SU-DHL-6 (cell line): ENCODE results near the gene COL15A1.

Experiments
- H2AFZ ChIP-seq: fragments of 200-600 bp; sonication (generic); 2 replicates; pipeline ENCODE4 v1.6.1; 2014; ENCODE audit warnings: low read depth, mild to moderate bottlenecking, moderate library complexity, mixed read lengths, antibody characterized with exemption, low read length; ENCODE audit not compliant: severe bottlenecking
- H3F3A ChIP-seq: fragments of 200-600 bp; shearing (Covaris generic); 2 replicates; pipeline ENCODE4 v1.6.0; 2016; ENCODE audit warnings: antibody characterized with exemption, mild to moderate bottlenecking; ENCODE audit not compliant: insufficient read depth
- H3K27ac ChIP-seq: fragments of 200-600 bp; sonication (generic); 2 replicates; pipeline ENCODE4 v1.5.1; 2016; ENCODE audit warnings: low read depth, mild to moderate bottlenecking, low read length, moderate library complexity, mixed read lengths
- H3K27me3 ChIP-seq: fragments of 200-600 bp; sonication (generic), shearing (Covaris generic); 2 replicates; pipeline ENCODE4 v1.6.0; 2014; ENCODE audit warnings: mild to moderate bottlenecking, low read length
- H3K36me3 ChIP-seq: fragments of 200-600 bp; sonication (generic); 2 replicates; pipeline ENCODE4 v1.6.1; 2014; ENCODE audit warnings: mild to moderate bottlenecking, low read length, mixed read lengths
- H3K4me2 ChIP-seq: fragments of 300-600, 200-600 bp; shearing (Covaris generic), sonication (generic); 2 replicates; pipeline ENCODE4 v1.6.0; 2014; ENCODE audit warnings: low read length, low read depth, mild to moderate bottlenecking; ENCODE audit not compliant: poor library complexity, severe bottlenecking
- H3K4me3 ChIP-seq: fragments of 200-600 bp; sonication (generic); 2 replicates; pipeline ENCODE4 v1.5.1; 2014; ENCODE audit warnings: antibody characterized with exemption, low read length, mild to moderate bottlenecking, mixed read lengths; ENCODE audit not compliant: insufficient read depth, poor library complexity, severe bottlenecking
- H3K79me2 ChIP-seq: fragments of 200-600 bp; sonication (generic); 2 replicates; pipeline ENCODE4 v1.6.1; 2014; ENCODE audit warnings: mild to moderate bottlenecking, low read length, moderate library complexity; ENCODE audit not compliant: insufficient read depth
- H3K9ac ChIP-seq: fragments of 200-600 bp; sonication (generic); 2 replicates; pipeline ENCODE4 v1.7.0; 2014; ENCODE audit warnings: mild to moderate bottlenecking, low read length
- H3K9me2 ChIP-seq: fragments of 200-600 bp; sonication (generic); replicated peaks from 2 replicates; pipeline ENCODE4 v1.6.1; 2014; ENCODE audit warnings: low read length; ENCODE audit not compliant: insufficient read depth
- H3K9me3 ChIP-seq: fragments of 200-600 bp; sonication (generic); 2 replicates; pipeline ENCODE4 v1.6.1; 2014; ENCODE audit warnings: low read length, mixed read lengths; ENCODE audit not compliant: insufficient read depth
- H4K20me1 ChIP-seq: fragments of 200-600 bp; sonication (generic); 2 replicates; pipeline ENCODE4 v1.6.1; 2014; ENCODE audit warnings: low read depth, mild to moderate bottlenecking, antibody characterized with exemption, low read length, moderate library complexity, mixed read lengths
- CTCF ChIP-seq: fragments of 200-600 bp; sonication (generic); IDR thresholded peaks from one replicate; pipeline ENCODE4 v1.5.1; 2017; ENCODE audit warnings: antibody characterized with exemption, mild to moderate bottlenecking, low read length, moderate library complexity; ENCODE audit not compliant: insufficient read depth, poor library complexity, severe bottlenecking
- EZH2phosphoT487 ChIP-seq: fragments of 200-600 bp; sonication (generic), shearing (Covaris generic); conservative IDR thresholded peaks from 2 replicates; pipeline ENCODE4 v1.6.1; 2018; ENCODE audit warnings: mild to moderate bottlenecking, antibody characterized with exemption, low read length, moderate library complexity, mixed read lengths

The COL15A1 gene

GRCh38 chr9:99114846-99115500 is 171.3 kb downstream of the COL15A1 start:
- H3K9ac ChIP-seq: no peak overlapping the region
- H3F3A ChIP-seq: peaks cover 5% of the 10 kb centered on the region; the same call in 1 of the 2 replicates
- TF ChIP-seq CTCF (no peak), EZH2phosphoT487 (no peak)
- no peaks in the 10 kb centered on the region for H3K79me2 ChIP-seq
- no peak overlapping the region for H3K27ac ChIP-seq
- H3K36me3 ChIP-seq: no peaks in the 10 kb centered on the region
- H2AFZ ChIP-seq: no peak overlapping the region
- no peaks in the 10 kb centered on the region for H3K9me2 ChIP-seq
- no peak overlapping the region for H3K4me3 ChIP-seq
- no peaks in the 10 kb centered on the region for H4K20me1 ChIP-seq
- H3K27me3 ChIP-seq: no peaks in the 10 kb centered on the region
- H3K4me2 ChIP-seq: no peak overlapping the region
- H3K9me3 ChIP-seq: no peaks in the 10 kb centered on the region

DNA sequence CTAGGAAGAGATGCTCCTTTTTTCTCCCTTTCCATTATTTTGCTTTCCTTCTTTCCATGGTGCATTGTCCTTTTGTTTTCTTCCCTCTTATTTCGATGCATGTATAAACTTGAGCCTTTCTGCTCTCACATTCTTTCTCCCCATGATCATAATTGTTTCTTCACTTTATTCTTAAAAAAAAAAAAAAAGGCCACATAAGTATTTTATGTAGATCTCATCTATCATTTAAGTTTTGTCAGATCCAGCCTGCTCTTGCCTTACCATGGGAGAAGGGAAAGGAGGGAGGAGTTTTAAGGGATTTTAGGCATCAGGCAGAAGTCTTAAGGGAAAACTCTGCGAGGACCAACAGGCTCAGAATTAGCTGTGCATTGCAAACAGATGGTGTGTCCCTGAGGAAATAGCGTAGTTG is 172.3 kb downstream of the COL15A1 start:
- Histone ChIP-seq H2AFZ (no peak overlapping the region), H3K4me2 (no peak overlapping the region), H3K9ac (no peak overlapping the region), H4K20me1 (no peaks in the 10 kb centered on the region), H3K27ac (no peak overlapping the region), H3K9me3 (no peaks in the 10 kb centered on the region), H3K27me3 (no peaks in the 10 kb centered on the region), H3F3A (peaks cover 7% of the 10 kb centered on the region; the same call in 1 of the 2 replicates), H3K36me3 (no peaks in the 10 kb centered on the region), H3K4me3 (no peak overlapping the region), H3K9me2 (no peaks in the 10 kb centered on the region), H3K79me2 (no peaks in the 10 kb centered on the region)
- TF ChIP-seq CTCF: no peak
- TF ChIP-seq EZH2phosphoT487: no peak

DNA sequence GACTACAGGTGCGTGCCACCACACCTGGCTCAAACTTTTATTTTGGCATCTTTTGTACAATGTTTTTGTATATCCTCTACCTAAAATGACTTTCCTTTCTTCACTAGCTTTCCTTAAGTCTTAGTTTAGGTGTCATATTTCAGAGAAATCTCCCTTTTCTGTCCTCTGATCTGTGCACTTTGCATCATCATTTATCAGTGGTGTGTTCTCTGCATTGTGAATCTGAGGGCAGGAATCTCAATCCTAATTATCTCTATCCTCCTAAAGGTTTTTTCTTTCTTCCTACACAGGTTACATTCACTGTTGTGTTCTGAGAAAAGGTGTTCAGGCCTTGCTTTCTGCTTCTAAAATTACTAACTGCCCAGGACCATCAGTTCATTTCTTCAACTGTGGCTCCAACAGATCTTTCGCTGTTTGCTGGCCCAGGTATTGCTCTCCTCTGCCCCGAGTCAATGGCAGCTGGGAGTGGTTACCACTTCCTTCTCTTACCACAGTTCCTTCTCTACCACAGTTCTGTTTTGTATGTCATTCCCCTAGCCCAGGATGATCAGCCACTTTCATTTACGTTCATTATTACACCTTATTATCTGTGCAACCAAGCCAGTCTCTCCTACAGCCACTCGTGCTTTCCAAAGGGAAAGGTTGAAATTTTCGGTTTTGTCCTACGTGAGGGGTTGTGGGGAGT is 175.2 kb downstream of the COL15A1 start:
- Histone ChIP-seq H3K9me2 (no peaks in the 10 kb centered on the region), H2AFZ (no peak overlapping the region), H3K4me2 (peak overlapping the region; percentile 44), H3K9ac (peak overlapping the region; percentile 2; the same call in 1 of the 2 replicates), H3K79me2 (no peaks in the 10 kb centered on the region), H3K27ac (peak overlapping the region; percentile 58; the same call in 1 of the 2 replicates), H4K20me1 (no peaks in the 10 kb centered on the region), H3F3A (peaks cover 7% of the 10 kb centered on the region; the same call in 1 of the 2 replicates), H3K27me3 (no peaks in the 10 kb centered on the region), H3K9me3 (no peaks in the 10 kb centered on the region), H3K4me3 (no peak overlapping the region), H3K36me3 (no peaks in the 10 kb centered on the region)
- TF ChIP-seq CTCF: no peak
- TF ChIP-seq EZH2phosphoT487: no peak
